IPS-18a (cell line): Measurements from ENCODE around the gene RNF220.

Experiments
- H3K27ac ChIP-seq: one replicate; pipeline ENCODE4 v1.5.1; 2013; ENCODE audit warnings: low read length
- H3K27me3 ChIP-seq: one replicate; pipeline ENCODE4 v1.6.1; 2013; ENCODE audit warnings: mild to moderate bottlenecking, low read length; ENCODE audit not compliant: control insufficient read depth, insufficient read depth
- H3K36me3 ChIP-seq: one replicate; pipeline ENCODE4 v1.6.1; 2013; ENCODE audit warnings: low read depth, low read length; ENCODE audit not compliant: control insufficient read depth
- H3K4me1 ChIP-seq: one replicate; pipeline ENCODE4 v1.6.1; 2013; ENCODE audit warnings: low read depth, low read length; ENCODE audit not compliant: control insufficient read depth
- H3K4me3 ChIP-seq: one replicate; pipeline ENCODE4 v1.5.1; 2013; ENCODE audit warnings: low read length
- H3K9ac ChIP-seq: one replicate; pipeline ENCODE4 v1.6.1; 2013; ENCODE audit warnings: mild to moderate bottlenecking, low read length, moderate library complexity
- H3K9me3 ChIP-seq: one replicate; pipeline ENCODE4 v1.6.1; 2013; ENCODE audit warnings: low read depth, low read length; ENCODE audit not compliant: control insufficient read depth

Gene RNF220

GRCh38 chr1:44405031-44405797, at the start of gene RNF220:
Gene RNF220, plus strand, starts transcription at chr1:44405255.
- Histone ChIP-seq H3K27me3 (peaks cover 46% of the 10 kb centered on the region), H3K9me3 (no peaks in the 10 kb centered on the region), H3K27ac (no peak within 1 kb of the TSS), H3K4me3 (peak within 1 kb of the TSS; percentile 81), H3K9ac (peak within 1 kb of the TSS; percentile 54), H3K36me3 (no peaks in the 10 kb centered on the region), H3K4me1 (peaks cover 22% of the 10 kb centered on the region)

- no peaks in the 10 kb centered on the region for H3K9me3 ChIP-seq
- peaks cover 18% of the 10 kb centered on the region for H3K4me1 ChIP-seq
- no peaks in the 10 kb centered on the region for H3K36me3 ChIP-seq
- no peak overlapping the region for H3K27ac ChIP-seq
- H3K27me3 ChIP-seq, result no peaks in the 10 kb centered on the region
- peak overlapping the region; percentile 23 for H3K4me3 ChIP-seq
- H3K9ac ChIP-seq, result no peak overlapping the region
Measured at GRCh38 chr1:44355582-44356305, 49.3 kb upstream of the RNF220 start.

GRCh38 chr1:44357710-44358109, 47.3 kb upstream of the RNF220 start:
- no peak overlapping the region for H3K27ac ChIP-seq
- no peaks in the 10 kb centered on the region for H3K36me3 ChIP-seq
- peaks cover 18% of the 10 kb centered on the region for H3K4me1 ChIP-seq
- no peak overlapping the region for H3K9ac ChIP-seq
- H3K9me3 ChIP-seq, result no peaks in the 10 kb centered on the region
- H3K27me3 ChIP-seq, result no peaks in the 10 kb centered on the region
- H3K4me3 ChIP-seq, result no peak overlapping the region

GRCh38 chr1:44359234-44359935, 45.7 kb upstream of the RNF220 start:
- Histone ChIP-seq H3K9me3 (no peaks in the 10 kb centered on the region), H3K27ac (no peak overlapping the region), H3K27me3 (no peaks in the 10 kb centered on the region), H3K4me3 (no peak overlapping the region), H3K36me3 (no peaks in the 10 kb centered on the region), H3K4me1 (peaks cover 12% of the 10 kb centered on the region), H3K9ac (no peak overlapping the region)

- Histone ChIP-seq H3K36me3 (no peaks in the 10 kb centered on the region), H3K4me1 (peaks cover 5% of the 10 kb centered on the region), H3K27ac (no peak overlapping the region), H3K9ac (no peak overlapping the region), H3K9me3 (no peaks in the 10 kb centered on the region), H3K4me3 (no peak overlapping the region), H3K27me3 (no peaks in the 10 kb centered on the region)
Measured at GRCh38 chr1:44361478-44361877, 43.6 kb upstream of the RNF220 start.

- Histone ChIP-seq H3K9ac (no peak overlapping the region), H3K27me3 (no peaks in the 10 kb centered on the region), H3K9me3 (no peaks in the 10 kb centered on the region), H3K27ac (no peak overlapping the region), H3K4me3 (no peak overlapping the region), H3K36me3 (no peaks in the 10 kb centered on the region), H3K4me1 (peaks cover 3% of the 10 kb centered on the region)
Measured at GRCh38 chr1:44366371-44366975, 38.6 kb upstream of the RNF220 start.

- H3K27ac ChIP-seq, result no peak overlapping the region
- H3K4me3 ChIP-seq, result no peak overlapping the region
- no peaks in the 10 kb centered on the region for H3K36me3 ChIP-seq
- no peaks in the 10 kb centered on the region for H3K27me3 ChIP-seq
- peaks cover 3% of the 10 kb centered on the region for H3K4me1 ChIP-seq
- H3K9ac ChIP-seq, result no peak overlapping the region
- no peaks in the 10 kb centered on the region for H3K9me3 ChIP-seq
Measured at GRCh38 chr1:44367944-44368343, 37.1 kb upstream of the RNF220 start.

- no peak overlapping the region for H3K9ac ChIP-seq
- peaks cover 3% of the 10 kb centered on the region for H3K4me1 ChIP-seq
- no peak overlapping the region for H3K4me3 ChIP-seq
- H3K27me3 ChIP-seq, result no peaks in the 10 kb centered on the region
- no peaks in the 10 kb centered on the region for H3K9me3 ChIP-seq
- H3K27ac ChIP-seq, result no peak overlapping the region
- H3K36me3 ChIP-seq, result no peaks in the 10 kb centered on the region
Measured at GRCh38 chr1:44368471-44369151, 36.4 kb upstream of the RNF220 start.

GRCh38 chr1:44371206-44371605, 33.8 kb upstream of the RNF220 start:
- H3K4me1 ChIP-seq, result peaks cover 3% of the 10 kb centered on the region
- H3K36me3 ChIP-seq, result no peaks in the 10 kb centered on the region
- no peak overlapping the region for H3K27ac ChIP-seq
- H3K9me3 ChIP-seq, result no peaks in the 10 kb centered on the region
- no peak overlapping the region for H3K4me3 ChIP-seq
- H3K9ac ChIP-seq, result no peak overlapping the region
- no peaks in the 10 kb centered on the region for H3K27me3 ChIP-seq

GRCh38 chr1:44375547-44375946, 29.5 kb upstream of the RNF220 start:
- no peaks in the 10 kb centered on the region for H3K9me3 ChIP-seq
- H3K4me3 ChIP-seq, result no peak overlapping the region

More at GRCh38 chr1:44375547-44375946, 29.5 kb upstream of the RNF220 start:
- Histone ChIP-seq H3K27me3 (no peaks in the 10 kb centered on the region), H3K27ac (no peak overlapping the region), H3K9ac (no peak overlapping the region), H3K36me3 (no peaks in the 10 kb centered on the region), H3K4me1 (peaks cover 3% of the 10 kb centered on the region)
